ENCODE data around the gene SLC34A2. TPM values are rescaled to one million over a fixed set of nuclear protein-coding genes. Genes with fewer than 3 reads are reported as not detected.
"Not testable (repeated sequence)": the region's sequence is repeated elsewhere in the genome, so short reads cannot be mapped to it uniquely, and the experiment has no call there.

The SLC34A2 gene
- polyA plus RNA-seq (ENCODE audit: insufficient read length): 0.37 TPM

GRCh38 chr4:25654971-25655963, at the start of gene SLC34A2:
TSS of gene SLC34A2 (plus strand) at chr4:25655851. CDS start at chr4:25662501, 6,650 bp downstream.
- no peak for DNase-seq

GRCh38 chr4:25608644-25609043, 47.0 kb upstream of the SLC34A2 start:
- no peak for DNase-seq

DNA sequence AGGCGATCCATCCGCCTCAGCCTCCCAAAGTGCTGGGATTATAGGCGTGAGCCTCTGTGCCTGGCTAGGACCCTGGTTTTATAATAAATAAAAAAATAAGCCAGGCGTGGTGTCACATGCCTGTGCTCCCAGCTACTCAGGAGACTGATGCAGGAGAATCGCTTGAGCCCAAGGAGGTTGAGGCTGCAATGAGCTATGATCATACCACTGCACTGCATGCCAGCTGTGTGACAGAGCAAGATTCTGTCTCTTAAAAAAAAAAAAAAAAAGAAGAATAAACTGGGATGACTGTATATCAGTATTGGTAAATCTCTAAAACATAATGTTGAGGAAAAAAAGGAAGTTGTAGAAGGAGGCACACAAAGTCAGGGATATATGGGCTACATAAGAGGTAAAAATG, 45.7 kb upstream of the SLC34A2 start:
- DNase-seq: no peak

DNA sequence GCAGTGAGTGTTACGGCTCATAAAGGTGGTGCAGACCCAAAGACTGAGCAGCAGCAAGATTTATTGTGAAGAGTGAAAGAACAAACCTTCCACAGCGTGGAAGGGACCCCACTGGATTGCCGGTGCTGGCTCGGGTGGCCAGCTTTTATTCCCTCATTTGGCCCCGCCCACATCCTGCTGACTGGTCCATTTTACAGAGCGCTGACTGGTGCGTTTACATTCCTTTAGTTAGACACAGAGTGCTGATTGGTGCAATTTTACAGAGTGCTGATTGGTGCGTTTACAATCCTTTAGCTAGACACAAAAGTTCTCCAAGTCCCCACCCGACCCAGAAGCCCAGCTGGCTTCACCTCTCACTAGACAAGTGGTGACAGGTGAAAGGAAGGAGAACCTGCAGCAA, 42.0 kb upstream of the SLC34A2 start:
- not testable (repeated sequence) for DNase-seq

- no peak for DNase-seq
Observed at GRCh38 chr4:25614807-25615206, 40.8 kb upstream of the SLC34A2 start.

DNA sequence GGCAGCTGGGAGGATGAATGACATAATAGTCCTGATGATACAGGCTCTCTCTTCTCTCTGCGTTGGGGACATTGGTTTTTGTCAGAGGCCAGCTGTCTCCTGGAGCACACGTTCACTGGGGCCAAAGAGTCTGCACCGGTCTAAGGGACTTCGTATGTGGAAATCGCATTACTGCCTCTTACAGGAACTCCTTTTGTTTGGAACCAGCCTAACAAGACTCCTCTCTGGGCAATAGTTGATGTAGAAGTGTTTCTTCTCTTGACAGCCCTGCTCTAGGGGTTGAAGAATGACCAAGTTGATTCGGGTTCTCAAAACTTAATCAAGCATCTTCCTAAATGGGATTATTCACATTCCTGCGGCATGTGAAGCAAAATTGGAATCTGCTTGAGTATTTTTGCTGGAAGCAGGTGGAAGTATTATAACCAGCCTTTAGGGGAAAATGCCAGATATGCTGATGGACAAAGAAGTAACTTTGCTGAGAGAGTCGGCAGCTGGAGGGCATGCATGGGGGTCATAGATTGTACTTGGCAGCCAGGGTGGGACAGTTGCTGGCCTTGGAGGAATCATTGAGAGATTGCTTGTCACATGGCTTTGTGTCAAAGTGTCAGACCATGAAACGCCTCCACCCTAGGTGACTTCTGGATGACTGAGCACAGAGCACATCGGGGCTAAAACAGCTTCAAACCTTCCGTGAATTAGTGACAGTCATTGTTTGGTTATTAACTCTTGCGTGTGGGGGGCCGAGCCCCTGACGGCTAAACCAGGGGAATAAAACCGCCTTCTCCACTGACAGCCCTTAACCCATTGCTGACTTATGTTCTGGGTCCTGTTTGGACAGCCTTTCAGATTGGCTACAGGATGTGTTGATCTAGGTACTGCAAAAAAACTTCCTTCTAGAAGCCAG, 34.4 kb upstream of the SLC34A2 start:
- no peak for DNase-seq

GRCh38 chr4:25624616-25625015, 31.0 kb upstream of the SLC34A2 start:
- no peak for DNase-seq

DNA sequence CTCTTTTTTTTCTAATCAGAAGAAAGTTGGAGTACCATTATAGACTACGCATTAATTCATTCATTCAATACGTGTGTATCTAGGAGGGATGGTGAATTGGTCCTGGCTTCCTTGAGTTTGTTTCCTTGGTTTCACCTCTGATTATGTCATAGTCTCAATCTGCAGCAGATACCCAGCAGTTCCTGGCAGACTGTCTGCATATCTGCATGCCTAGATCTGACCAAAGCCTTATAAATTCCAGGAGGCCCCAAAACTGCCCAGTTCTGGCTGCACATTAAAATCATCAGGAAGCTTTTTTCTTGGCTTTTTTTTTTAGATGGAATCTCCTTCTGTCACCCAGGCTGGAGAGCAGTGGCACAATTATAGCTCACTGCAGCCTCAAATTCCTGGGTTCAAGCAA, 27.2 kb upstream of the SLC34A2 start:
- no peak for DNase-seq

GRCh38 chr4:25632135-25632534, 23.5 kb upstream of the SLC34A2 start:
- no peak for DNase-seq

GRCh38 chr4:25633541-25633940, 22.1 kb upstream of the SLC34A2 start:
- no peak for DNase-seq

GRCh38 chr4:25635501-25635900, 20.1 kb upstream of the SLC34A2 start:
- no peak for DNase-seq

GRCh38 chr4:25637581-25638220, 17.9 kb upstream of the SLC34A2 start:
- no peak for DNase-seq

- no peak for DNase-seq
Observed at GRCh38 chr4:25638221-25638601, 17.4 kb upstream of the SLC34A2 start.

GRCh38 chr4:25638806-25639205, 16.8 kb upstream of the SLC34A2 start:
- peak; percentile 18 for DNase-seq

- DNase-seq: no peak
Observed at GRCh38 chr4:25650311-25650710, 5.3 kb upstream of the SLC34A2 start.

DNA sequence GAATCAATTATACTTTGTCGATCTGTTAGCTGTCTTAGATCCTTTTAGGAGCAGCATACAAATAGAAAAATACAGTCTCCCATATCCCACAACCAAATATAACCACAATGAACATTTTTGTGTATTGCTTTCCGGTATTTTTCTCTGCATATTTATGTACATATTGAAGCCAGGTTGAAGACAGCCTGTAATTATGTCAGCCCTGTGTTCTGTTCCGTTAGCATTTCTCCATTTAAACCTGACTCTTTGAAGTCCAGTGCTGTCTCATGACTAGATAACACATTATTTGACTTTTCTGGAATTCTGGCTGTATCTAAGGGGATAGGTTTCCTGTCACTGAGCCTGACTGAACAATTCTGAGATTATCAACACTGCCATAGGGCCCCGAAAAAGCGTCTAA, 4.0 kb upstream of the SLC34A2 start:
- DNase-seq: no peak

GRCh38 chr4:25654031-25654970, 1.4 kb upstream of the SLC34A2 start:
- DNase-seq: no peak

DNA sequence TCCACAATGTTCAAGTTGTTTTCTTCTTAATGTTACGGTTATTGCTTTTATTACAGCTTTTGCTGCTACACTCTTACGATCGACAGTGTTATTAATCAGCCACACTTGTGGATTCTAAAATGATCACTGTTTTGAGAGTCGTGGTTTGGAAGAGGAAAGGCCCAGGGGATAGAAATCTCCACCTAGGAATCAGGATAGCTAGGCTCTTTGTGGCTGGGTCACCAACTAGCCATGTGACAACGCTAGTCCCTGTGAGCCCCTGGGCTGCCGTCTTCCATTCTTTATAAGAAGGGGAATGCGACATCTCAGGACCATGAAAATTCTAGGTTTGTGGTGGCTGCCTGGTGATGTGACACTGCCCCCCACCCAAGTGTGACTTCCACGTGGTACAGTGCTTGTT, 380 bp downstream of the SLC34A2 start:
- DNase-seq: no peak

GRCh38 chr4:25658357-25658771, 2.7 kb downstream of the SLC34A2 start:
- DNase-seq: no peak

GRCh38 chr4:25658777-25659176, 3.1 kb downstream of the SLC34A2 start:
- no peak for DNase-seq

DNA sequence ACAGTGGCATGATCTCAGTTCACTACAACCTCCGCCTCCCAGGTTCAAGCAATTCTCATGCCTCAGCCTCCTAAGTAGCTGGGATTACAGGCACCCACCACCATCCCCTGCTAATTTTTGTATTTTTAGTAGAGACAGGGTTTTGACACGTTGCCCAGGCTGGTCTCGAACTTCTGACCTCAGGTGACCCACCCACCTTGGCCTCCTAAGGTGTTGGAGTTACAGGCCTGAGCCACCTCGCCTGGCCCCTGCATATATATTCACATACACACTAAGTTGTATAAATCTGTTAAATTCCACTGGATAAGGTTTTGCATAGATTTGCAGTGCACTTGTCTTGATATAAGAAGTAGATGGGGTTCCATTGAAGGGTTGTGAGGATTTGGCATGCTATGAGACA, 5.8 kb downstream of the SLC34A2 start:
- DNase-seq: not testable (repeated sequence)

GRCh38 chr4:25662306-25662705, 6.7 kb downstream of the SLC34A2 start:
- no peak for DNase-seq

All from hindlimb muscle (tissue), 1 donor.